ENCODE measurements around the gene UQCRC1. TPM values are rescaled to one million over a fixed set of nuclear protein-coding genes. Genes with fewer than 3 reads are reported as not detected.

The UQCRC1 gene
- total RNA-seq, 1 experiment from 2014 or later: 278 TPM

GRCh38 chr3:48634661-48635221 is 25.3 kb upstream of the UQCRC1 start:
- Mint-ChIP-seq H3K4me1 (ENCODE audit: low read depth, unreplicated experiment) (peaks cover 21% of the 10 kb centered on the region), H3K9me3 (ENCODE audit: unreplicated experiment) (no peaks in the 10 kb centered on the region), H3K27me3 (ENCODE audit: insufficient read depth, unreplicated experiment) (no peaks in the 10 kb centered on the region), H3K36me3 (ENCODE audit: insufficient read depth, unreplicated experiment) (peaks cover 36% of the 10 kb centered on the region), H3K4me3 (ENCODE audit: unreplicated experiment) (peak overlapping the region; percentile 78), H3K27ac (ENCODE audit: unreplicated experiment) (peak overlapping the region; percentile 59)
- peak; percentile 65 to 66 for DNase-seq
- Histone ChIP-seq H3K36me3 (ENCODE audit: control insufficient read depth, insufficient read depth, low read length) (peaks cover 2% of the 10 kb centered on the region; the same call in 1 of the 2 replicates), H3K9me3 (no peaks in the 10 kb centered on the region), H3K4me3 (ENCODE audit: low read depth, low read length) (peak overlapping the region; percentile 83), H3K27me3 (replicated peaks; ENCODE audit: control insufficient read depth, insufficient read depth, low read length) (no peaks in the 10 kb centered on the region), H3K4me1 (peaks cover 19% of the 10 kb centered on the region)
- TF ChIP-seq CTCF (IDR thresholded peaks at IDR 0.05; ENCODE audit: insufficient read depth in 1 of 2, low read depth in 1 of 2, low read length in 1 of 2, severe bottlenecking in 1 of 2, unreplicated experiment in 1 of 2): no peak
- ChIA-PET CTCF (interaction anchor here (0.6 to 1.8 kb wide), 14 partner anchors 11 to 234 kb away, joined by 3 to 7 read pairs (median 4); partner anchors contain the start of genes CELSR3, NCKIPSD, PFKFB4 and TMEM89), POLR2A (interaction anchor here (0.7 to 1.7 kb wide), 4 partner anchors 28 to 283 kb away, joined by 3 to 5 read pairs (median 4); partner anchors contain the start of genes CELSR3 and NCKIPSD)
- intact Hi-C loops (cut with micrococcal nuclease; ENCODE audit: unreplicated experiment): loop anchor here (1.0 to 2.0 kb wide), 4 partner anchors 16 to 76 kb away; partner anchors contain the start of gene UQCRC1
- TSS peak; percentile 48 for BruUV-seq (replicated peaks)

- H3K36me3 ChIP-seq (ENCODE audit: control insufficient read depth, insufficient read depth, low read length): peaks cover 2% of the 10 kb centered on the region; the same call in 1 of the 2 replicates
- peak overlapping the region; percentile 83 for H3K4me3 ChIP-seq (ENCODE audit: low read depth, low read length)
- Mint-ChIP-seq H3K4me3 (ENCODE audit: unreplicated experiment) (peak overlapping the region; percentile 78), H3K4me1 (ENCODE audit: low read depth, unreplicated experiment) (peaks cover 21% of the 10 kb centered on the region), H3K27me3 (ENCODE audit: insufficient read depth, unreplicated experiment) (no peaks in the 10 kb centered on the region), H3K9me3 (ENCODE audit: unreplicated experiment) (no peaks in the 10 kb centered on the region), H3K27ac (ENCODE audit: unreplicated experiment) (peak overlapping the region; percentile 59), H3K36me3 (ENCODE audit: insufficient read depth, unreplicated experiment) (peaks cover 36% of the 10 kb centered on the region)
- BruUV-seq (replicated peaks): no TSS peak
- H3K4me1 ChIP-seq: peaks cover 19% of the 10 kb centered on the region
- DNase-seq: no peak
- H3K9me3 ChIP-seq: no peaks in the 10 kb centered on the region
- CTCF ChIA-PET: interaction anchor here (1.1 to 1.4 kb wide), 2 partner anchors 25 to 43 kb away, joined by 4 read pairs; partner anchors contain the start of gene UQCRC1
- no peaks in the 10 kb centered on the region for H3K27me3 ChIP-seq (replicated peaks; ENCODE audit: control insufficient read depth, insufficient read depth, low read length)
- no peak for TF ChIP-seq CTCF (IDR thresholded peaks at IDR 0.05; ENCODE audit: insufficient read depth in 1 of 2, low read depth in 1 of 2, low read length in 1 of 2, severe bottlenecking in 1 of 2, unreplicated experiment in 1 of 2)
- intact Hi-C loops (cut with micrococcal nuclease; ENCODE audit: unreplicated experiment): loop anchor here (2.0 kb wide), 2 partner anchors 15 to 75 kb away; no protein-coding TSS in a partner anchor
- POLR2A ChIA-PET: interaction anchor here (0.5 to 1.7 kb wide), 2 partner anchors 29 to 224 kb away, joined by 4 to 5 read pairs; partner anchors contain the start of gene CELSR3
Measured at GRCh38 chr3:48633743-48634142, 24.3 kb upstream of the UQCRC1 start.

- no peak overlapping the region for H3K4me3 ChIP-seq (ENCODE audit: low read depth, low read length)
- H3K36me3 ChIP-seq (ENCODE audit: control insufficient read depth, insufficient read depth, low read length): peaks cover 4% of the 10 kb centered on the region
- Mint-ChIP-seq H3K4me1 (ENCODE audit: low read depth, unreplicated experiment) (peaks cover 20% of the 10 kb centered on the region), H3K9me3 (ENCODE audit: unreplicated experiment) (no peaks in the 10 kb centered on the region), H3K36me3 (ENCODE audit: insufficient read depth, unreplicated experiment) (peaks cover 34% of the 10 kb centered on the region), H3K4me3 (ENCODE audit: unreplicated experiment) (no peak overlapping the region), H3K27ac (ENCODE audit: unreplicated experiment) (no peak overlapping the region), H3K27me3 (ENCODE audit: insufficient read depth, unreplicated experiment) (no peaks in the 10 kb centered on the region)
- no TSS peak for BruUV-seq (replicated peaks)
- no peak for TF ChIP-seq CTCF (IDR thresholded peaks at IDR 0.05; ENCODE audit: insufficient read depth in 1 of 2, low read depth in 1 of 2, low read length in 1 of 2, severe bottlenecking in 1 of 2, unreplicated experiment in 1 of 2)
- POLR2A ChIA-PET: no interaction called here
- CTCF ChIA-PET: no interaction called here
- no peaks in the 10 kb centered on the region for H3K27me3 ChIP-seq (replicated peaks; ENCODE audit: control insufficient read depth, insufficient read depth, low read length)
- H3K9me3 ChIP-seq: no peaks in the 10 kb centered on the region
- DNase-seq: no peak
- H3K4me1 ChIP-seq: peaks cover 19% of the 10 kb centered on the region
- intact Hi-C loops (cut with micrococcal nuclease; ENCODE audit: unreplicated experiment): no loop called here
Measured at GRCh38 chr3:48633256-48633655, 23.8 kb upstream of the UQCRC1 start.

Measured in Caco-2 (cell line).